Upper lobe of right lung (tissue), 1 donor: ENCODE measurements around the gene AGO3. TPM values are rescaled to one million over a fixed set of nuclear protein-coding genes. Genes with fewer than 3 reads are reported as not detected.

Experiments used
- ATAC-seq: fragments of 200-7000 bp; cut with Tn5 transposase; one replicate; pipeline ENCODE4 v1.9.1; 2020; ENCODE audit warnings: mild to moderate bottlenecking, moderate library complexity
- DNase-seq: peaks from one replicate; pipeline ENCODE4 v3.0.0-alpha.2; 2020
- H3K27ac ChIP-seq: fragments of 200-600 bp; one replicate; pipeline ENCODE4 v1.8.0; 2022
- H3K27me3 ChIP-seq: fragments of 200-600 bp; one replicate; pipeline ENCODE4 v1.8.0; 2022; ENCODE audit warnings: mild to moderate bottlenecking
- H3K36me3 ChIP-seq: fragments of 200-600 bp; one replicate; pipeline ENCODE4 v1.8.0; 2022
- H3K4me1 ChIP-seq: fragments of 200-600 bp; one replicate; pipeline ENCODE4 v1.8.0; 2022
- H3K4me3 ChIP-seq: fragments of 200-600 bp; one replicate; pipeline ENCODE4 v1.8.0; 2022; ENCODE audit warnings: mild to moderate bottlenecking
- H3K9me3 ChIP-seq: fragments of 200-600 bp; one replicate; pipeline ENCODE4 v1.8.0; 2022
- CTCF ChIP-seq: fragments of 200-600 bp; IDR thresholded peaks from one replicate; pipeline ENCODE4 v1.8.0; 2022; ENCODE audit warnings: antibody characterized with exemption
- intact Hi-C: fragments of 100-400 bp; cut with DNase I; formaldehyde crosslinking; loops from one replicate; pipeline ENCODE4 v1.11.0; 2022
- total RNA-seq: library from RNA; stranded (reverse); fragmentation: NEBNext Ultra II Directional; extraction: Animal tissue kit (Norgen Biotek cat#: 25700); gene quantifications from one replicate; pipeline ENCODE4 v1.2.1, GENCODE V29; 2021
- donor health status: DM: no; HTN: yes; CAD: no; lungs with severe emphysema.

The AGO3 gene
- total RNA-seq, 1 donor from 2014 or later, result 34.1 TPM

- no peak for TF ChIP-seq CTCF
- peaks cover 8% of the 10 kb centered on the region for H3K27me3 ChIP-seq
- intact Hi-C loops, result no loop called here
Observed at GRCh38 chr1:36080236-36080635, 149.3 kb downstream of the AGO3 start.

GRCh38 chr1:36080801-36081200 is 149.9 kb downstream of the AGO3 start:
- no peak for TF ChIP-seq CTCF
- no peak overlapping the region for H3K27ac ChIP-seq
- intact Hi-C loops, result no loop called here

More at GRCh38 chr1:36080236-36080635, 149.3 kb downstream of the AGO3 start:
- Histone ChIP-seq H3K36me3 (no peaks in the 10 kb centered on the region), H3K9me3 (no peaks in the 10 kb centered on the region), H3K4me3 (no peak overlapping the region), H3K27ac (no peak overlapping the region), H3K4me1 (peaks cover 10% of the 10 kb centered on the region)
- ATAC-seq (no peak), DNase-seq (no peak)

GRCh38 chr1:36081926-36082485 is 151.1 kb downstream of the AGO3 start:
- intact Hi-C loops, result no loop called here
- Histone ChIP-seq H3K27me3 (peaks cover 8% of the 10 kb centered on the region), H3K4me1 (peaks cover 10% of the 10 kb centered on the region), H3K27ac (no peak overlapping the region), H3K9me3 (no peaks in the 10 kb centered on the region), H3K4me3 (no peak overlapping the region), H3K36me3 (no peaks in the 10 kb centered on the region)
- no peak for TF ChIP-seq CTCF
- peak; percentile 7 for ATAC-seq
- no peak for DNase-seq

More at GRCh38 chr1:36080801-36081200, 149.9 kb downstream of the AGO3 start:
- no peak for DNase-seq
- Histone ChIP-seq H3K27me3 (peaks cover 8% of the 10 kb centered on the region), H3K4me3 (no peak overlapping the region), H3K36me3 (no peaks in the 10 kb centered on the region), H3K4me1 (peaks cover 10% of the 10 kb centered on the region), H3K9me3 (no peaks in the 10 kb centered on the region)
- no peak for ATAC-seq

GRCh38 chr1:36083219-36083618 is 152.3 kb downstream of the AGO3 start:
- ATAC-seq (no peak), DNase-seq (no peak)
- no peak for TF ChIP-seq CTCF
- Histone ChIP-seq H3K9me3 (no peaks in the 10 kb centered on the region), H3K4me3 (no peak overlapping the region), H3K27ac (no peak overlapping the region), H3K4me1 (peaks cover 12% of the 10 kb centered on the region), H3K36me3 (no peaks in the 10 kb centered on the region), H3K27me3 (peaks cover 8% of the 10 kb centered on the region)
- intact Hi-C loops, result no loop called here

- no peaks in the 10 kb centered on the region for H3K9me3 ChIP-seq
- peaks cover 14% of the 10 kb centered on the region for H3K4me1 ChIP-seq
- peak within 1 kb of the TSS; percentile 46 for H3K4me3 ChIP-seq
- H3K27me3 ChIP-seq, result peaks cover 8% of the 10 kb centered on the region
- peak; percentile 1 for ATAC-seq
- no peaks in the 10 kb centered on the region for H3K36me3 ChIP-seq
- peak; percentile 73 for DNase-seq
- intact Hi-C loops, result no loop called here
- TF ChIP-seq CTCF, result no peak
- no peak within 1 kb of the TSS for H3K27ac ChIP-seq
Observed at GRCh38 chr1:36083635-36084496, 153.0 kb downstream of the AGO3 start, which contains the start of gene TEKT2. TSS of gene TEKT2 (plus strand) at chr1:36084094. CDS start at chr1:36084922, 828 bp downstream.
